ENCODE measurements around the gene MBP.

- TF ChIP-seq CTCF (conservative IDR thresholded peaks at IDR 0.05; ENCODE audit: low read depth, low read length): no peak
- TF ChIP-seq EZH2 (IDR thresholded peaks at IDR 0.05; ENCODE audit: low read length, unreplicated experiment): no peak
- TF ChIP-seq EZH2phosphoT487 (IDR thresholded peaks at IDR 0.05; ENCODE audit: borderline replicate concordance, low read length): no peak
Observed at GRCh38 chr18:77178559-77178958, 46.0 kb upstream of the MBP start.

Measured in PC-3 (cell line).